HEK293 (cell line): ENCODE results near the gene KIAA1328.

ENCODE experiments used
- CTCF ChIA-PET: fragments of 350-600 bp; formaldehyde crosslinking; extraction: SDS; loops from one replicate; lab custom pipeline; 2021; ENCODE audit warnings: antibody characterized with exemption; lab: Yijun Ruan, JAX
- POLR2A ChIA-PET: fragments of 300-600 bp; formaldehyde crosslinking; extraction: SDS; loops from one replicate; lab custom pipeline; 2020; ENCODE audit warnings: antibody characterized with exemption, inconsistent platforms; lab: Yijun Ruan, JAX
- H3K27ac ChIP-seq: fragments of 200-500 bp; sonication (Bioruptor generic); 2 replicates; pipeline ENCODE4 v1.5.1; 2014; ENCODE audit warnings: low read depth, low read length, control low read depth, inconsistent platforms; ENCODE audit errors: extremely low read depth
- H3K36me3 ChIP-seq, 2 experiments: fragments of 200-500 bp in 1 of 2; sonication (Bioruptor generic) in 1 of 2; 1 replicate in 1 of 2; 2 replicates in 1 of 2; pipeline ENCODE4 v1.5.1; 2014 to 2017; ENCODE audit warnings: inconsistent platforms in 2 of 2, low read length in 2 of 2; ENCODE audit not compliant: control insufficient read depth in 2 of 2, insufficient read depth in 1 of 2
- H3K4me1 ChIP-seq: fragments of 200-500 bp; sonication (Bioruptor generic); 2 replicates; pipeline ENCODE4 v1.5.1; 2014; ENCODE audit warnings: mild to moderate bottlenecking, low read length, inconsistent platforms; ENCODE audit not compliant: control insufficient read depth, insufficient read depth
- H3K4me3 ChIP-seq: 2 replicates; pipeline ENCODE4 v1.5.1; 2011; ENCODE audit warnings: low read depth, mild to moderate bottlenecking, control low read depth, low read length, moderate library complexity
- H3K9me3 ChIP-seq: fragments of 200-500 bp; sonication (Bioruptor generic); 2 replicates; pipeline ENCODE4 v1.5.1; 2014; ENCODE audit warnings: low read depth, low read length, inconsistent platforms; ENCODE audit not compliant: control insufficient read depth, insufficient read depth
- CTCF ChIP-seq: fragments of 450-650 bp; formaldehyde crosslinking; IDR thresholded peaks from 2 replicates; pipeline ENCODE4 v1.5.1; 2016; ENCODE audit warnings: missing biosample characterization, missing genetic modification characterization
- HOXC10 ChIP-seq: sonication (generic); formaldehyde crosslinking; IDR thresholded peaks from 2 replicates; pipeline ENCODE4 v1.8.1; 2023; ENCODE audit warnings: mild to moderate bottlenecking, missing genetic modification reagents
- OVOL3 ChIP-seq: fragments of 450-650 bp; formaldehyde crosslinking; IDR thresholded peaks from 2 replicates; pipeline ENCODE4 v1.5.1; 2016; ENCODE audit warnings: missing biosample characterization, missing genetic modification characterization
- PRDM1 ChIP-seq: fragments of 450-650 bp; formaldehyde crosslinking; IDR thresholded peaks from 2 replicates; pipeline ENCODE4; 2016; ENCODE audit warnings: missing biosample characterization, missing genetic modification characterization
- TRIM28 ChIP-seq: IDR thresholded peaks from 2 replicates; pipeline ENCODE4 v1.6.1; 2011; ENCODE audit warnings: low read length, control low read depth, borderline replicate concordance
- YY2 ChIP-seq: fragments of 450-650 bp; formaldehyde crosslinking; IDR thresholded peaks from 2 replicates; pipeline ENCODE4 v1.5.1; 2016; ENCODE audit warnings: missing biosample characterization, missing genetic modification characterization
- ZBTB21 ChIP-seq: fragments of 450-650 bp; formaldehyde crosslinking; IDR thresholded peaks from 2 replicates; pipeline ENCODE4 v1.5.1; 2017; ENCODE audit warnings: missing biosample characterization, missing genetic modification characterization
- ZBTB6 ChIP-seq: fragments of 450-650 bp; formaldehyde crosslinking; IDR thresholded peaks from 2 replicates; pipeline ENCODE4 v1.5.1; 2017; ENCODE audit warnings: missing biosample characterization, missing genetic modification characterization
- ZBTB8A ChIP-seq: fragments of 450-650 bp; formaldehyde crosslinking; IDR thresholded peaks from 2 replicates; pipeline ENCODE4 v1.5.1; 2016; ENCODE audit warnings: missing biosample characterization, missing genetic modification characterization
- ZNF112 ChIP-seq: fragments of 450-650 bp; formaldehyde crosslinking; IDR thresholded peaks from 2 replicates; pipeline ENCODE4 v1.5.0; 2017; ENCODE audit warnings: missing biosample characterization, missing genetic modification characterization
- ZNF114 ChIP-seq: fragments of 450-650 bp; formaldehyde crosslinking; IDR thresholded peaks from 2 replicates; pipeline ENCODE4 v1.5.0; 2017; ENCODE audit warnings: missing biosample characterization, missing genetic modification characterization
- ZNF132 ChIP-seq: fragments of 450-650 bp; formaldehyde crosslinking; IDR thresholded peaks from 2 replicates; pipeline ENCODE4 v1.5.1; 2017; ENCODE audit warnings: missing biosample characterization, missing genetic modification characterization, borderline replicate concordance
- ZNF174 ChIP-seq: fragments of 450-650 bp; formaldehyde crosslinking; IDR thresholded peaks from 2 replicates; pipeline ENCODE4 v1.5.0; 2017; ENCODE audit warnings: missing biosample characterization, mild to moderate bottlenecking, missing genetic modification characterization
- ZNF175 ChIP-seq: fragments of 450-650 bp; formaldehyde crosslinking; IDR thresholded peaks from 2 replicates; pipeline ENCODE4 v1.5.1; 2016; ENCODE audit warnings: missing biosample characterization, missing genetic modification characterization
- ZNF239 ChIP-seq: fragments of 450-650 bp; formaldehyde crosslinking; IDR thresholded peaks from 2 replicates; pipeline ENCODE4 v1.5.1; 2016; ENCODE audit warnings: missing biosample characterization, missing genetic modification characterization
- ZNF366 ChIP-seq: fragments of 450-650 bp; formaldehyde crosslinking; conservative IDR thresholded peaks from 2 replicates; pipeline ENCODE4 v1.5.1; 2016; ENCODE audit warnings: missing biosample characterization, missing genetic modification characterization
- ZNF391 ChIP-seq: fragments of 450-650 bp; formaldehyde crosslinking; IDR thresholded peaks from 2 replicates; pipeline ENCODE4 v1.5.1; 2016; ENCODE audit warnings: low read depth, missing biosample characterization, missing genetic modification characterization, borderline replicate concordance
- ZNF555 ChIP-seq: fragments of 450-650 bp; formaldehyde crosslinking; conservative IDR thresholded peaks from 2 replicates; pipeline ENCODE4 v1.5.1; 2017; ENCODE audit warnings: missing biosample characterization, mild to moderate bottlenecking, missing genetic modification characterization, inconsistent platforms
- ZNF610 ChIP-seq: fragments of 450-650 bp; formaldehyde crosslinking; IDR thresholded peaks from 2 replicates; pipeline ENCODE4 v1.5.1; 2016; ENCODE audit warnings: missing biosample characterization, missing genetic modification characterization, borderline replicate concordance
- ZNF621 ChIP-seq: fragments of 450-650 bp; formaldehyde crosslinking; IDR thresholded peaks from 2 replicates; pipeline ENCODE4 v1.5.1; 2017; ENCODE audit warnings: missing biosample characterization, missing genetic modification characterization
- ZNF654 ChIP-seq: fragments of 450-650 bp; formaldehyde crosslinking; IDR thresholded peaks from 2 replicates; pipeline ENCODE4 v1.5.1; 2016; ENCODE audit warnings: low read depth, missing biosample characterization, missing genetic modification characterization
- ZNF791 ChIP-seq: fragments of 450-650 bp; formaldehyde crosslinking; IDR thresholded peaks from 2 replicates; pipeline ENCODE4 v1.5.1; 2016; ENCODE audit warnings: missing biosample characterization, missing genetic modification characterization
- ZNF830 ChIP-seq: fragments of 450-650 bp; IDR thresholded peaks from 2 replicates; pipeline ENCODE4 v1.5.0; 2018; ENCODE audit warnings: missing biosample characterization, missing genetic modification characterization, low read depth, mild to moderate bottlenecking, moderate library complexity
- ZNF843 ChIP-seq: fragments of 450-650 bp; formaldehyde crosslinking; IDR thresholded peaks from 2 replicates; pipeline ENCODE4 v1.5.1; 2016; ENCODE audit warnings: missing biosample characterization, missing genetic modification characterization
- TF ChIP-seq, protein P1 (sequence below): fragments of 450-650 bp; formaldehyde crosslinking; IDR thresholded peaks from 2 replicates; pipeline ENCODE4 v1.5.1; 2016; ENCODE audit warnings: missing biosample characterization, missing genetic modification characterization, low read depth
- TF ChIP-seq, protein P2 (sequence below): fragments of 450-650 bp; formaldehyde crosslinking; IDR thresholded peaks from 2 replicates; pipeline ENCODE4 v1.5.1; 2016; ENCODE audit warnings: missing biosample characterization, missing genetic modification characterization

Gene KIAA1328

GRCh38 chr18:36851202-36851590, 22.3 kb downstream of the KIAA1328 start (continued):
- no peak for TF ChIP-seq TRIM28
- no peak for TF ChIP-seq ZBTB8A (tag by site-specific recombination)
- TF ChIP-seq, protein P1, sequence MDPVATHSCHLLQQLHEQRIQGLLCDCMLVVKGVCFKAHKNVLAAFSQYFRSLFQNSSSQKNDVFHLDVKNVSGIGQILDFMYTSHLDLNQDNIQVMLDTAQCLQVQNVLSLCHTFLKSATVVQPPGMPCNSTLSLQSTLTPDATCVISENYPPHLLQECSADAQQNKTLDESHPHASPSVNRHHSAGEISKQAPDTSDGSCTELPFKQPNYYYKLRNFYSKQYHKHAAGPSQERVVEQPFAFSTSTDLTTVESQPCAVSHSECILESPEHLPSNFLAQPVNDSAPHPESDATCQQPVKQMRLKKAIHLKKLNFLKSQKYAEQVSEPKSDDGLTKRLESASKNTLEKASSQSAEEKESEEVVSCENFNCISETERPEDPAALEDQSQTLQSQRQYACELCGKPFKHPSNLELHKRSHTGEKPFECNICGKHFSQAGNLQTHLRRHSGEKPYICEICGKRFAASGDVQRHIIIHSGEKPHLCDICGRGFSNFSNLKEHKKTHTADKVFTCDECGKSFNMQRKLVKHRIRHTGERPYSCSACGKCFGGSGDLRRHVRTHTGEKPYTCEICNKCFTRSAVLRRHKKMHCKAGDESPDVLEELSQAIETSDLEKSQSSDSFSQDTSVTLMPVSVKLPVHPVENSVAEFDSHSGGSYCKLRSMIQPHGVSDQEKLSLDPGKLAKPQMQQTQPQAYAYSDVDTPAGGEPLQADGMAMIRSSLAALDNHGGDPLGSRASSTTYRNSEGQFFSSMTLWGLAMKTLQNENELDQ (tag by site-specific recombination) = no peak
- no peak for TF ChIP-seq ZNF112 (tag by site-specific recombination)
- no peak for TF ChIP-seq ZBTB21 (tag by site-specific recombination)
- TF ChIP-seq ZNF654 (tag by site-specific recombination) = no peak
- no peak for TF ChIP-seq ZNF621
- no peak for TF ChIP-seq ZBTB6 (tag by site-specific recombination)
- TF ChIP-seq, protein P2, sequence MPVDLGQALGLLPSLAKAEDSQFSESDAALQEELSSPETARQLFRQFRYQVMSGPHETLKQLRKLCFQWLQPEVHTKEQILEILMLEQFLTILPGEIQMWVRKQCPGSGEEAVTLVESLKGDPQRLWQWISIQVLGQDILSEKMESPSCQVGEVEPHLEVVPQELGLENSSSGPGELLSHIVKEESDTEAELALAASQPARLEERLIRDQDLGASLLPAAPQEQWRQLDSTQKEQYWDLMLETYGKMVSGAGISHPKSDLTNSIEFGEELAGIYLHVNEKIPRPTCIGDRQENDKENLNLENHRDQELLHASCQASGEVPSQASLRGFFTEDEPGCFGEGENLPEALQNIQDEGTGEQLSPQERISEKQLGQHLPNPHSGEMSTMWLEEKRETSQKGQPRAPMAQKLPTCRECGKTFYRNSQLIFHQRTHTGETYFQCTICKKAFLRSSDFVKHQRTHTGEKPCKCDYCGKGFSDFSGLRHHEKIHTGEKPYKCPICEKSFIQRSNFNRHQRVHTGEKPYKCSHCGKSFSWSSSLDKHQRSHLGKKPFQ = no peak
- TF ChIP-seq ZNF791 (tag by site-specific recombination) = no peak
- no peak for TF ChIP-seq ZNF830 (tag by site-specific recombination)
- TF ChIP-seq PRDM1 = no peak

DNA sequence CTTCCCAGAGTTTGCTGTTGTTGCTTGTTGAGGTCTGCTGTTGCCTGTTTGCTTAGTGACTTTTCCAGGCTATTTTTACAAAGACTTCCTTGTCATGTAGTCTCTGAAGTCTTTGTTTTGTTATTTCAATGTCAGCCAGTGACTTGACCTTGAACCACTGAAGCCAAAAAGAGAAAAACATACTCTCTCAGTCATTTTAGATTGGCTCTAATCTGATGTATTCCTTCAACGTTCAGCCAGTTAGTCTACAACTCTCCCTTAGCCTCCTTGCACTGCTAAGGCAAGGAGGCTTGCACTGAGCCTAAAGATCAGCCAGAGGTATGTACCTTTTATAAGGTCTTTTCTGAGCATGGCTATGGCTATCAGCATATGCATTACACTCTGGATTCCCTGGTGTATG, 27.9 kb downstream of the KIAA1328 start:
- no peak overlapping the region for H3K27ac ChIP-seq
- TF ChIP-seq ZNF555 (tag by site-specific recombination) = no peak
- TF ChIP-seq ZNF175 (tag by site-specific recombination) = no peak
- TF ChIP-seq OVOL3 (tag by site-specific recombination) = no peak
- TF ChIP-seq HOXC10 (CRISPR knock-in tag) = no peak
- no peak for TF ChIP-seq CTCF (tag by site-specific recombination)
- no peak for TF ChIP-seq ZNF114 (tag by site-specific recombination)
- no peak for TF ChIP-seq ZNF239 (tag by site-specific recombination)
- TF ChIP-seq ZNF132 (tag by site-specific recombination) = no peak
- no peak for TF ChIP-seq ZBTB8A (tag by site-specific recombination)
- TF ChIP-seq ZNF391 (tag by site-specific recombination) = no peak
- no peak for TF ChIP-seq ZNF830 (tag by site-specific recombination)
- TF ChIP-seq ZNF610 (tag by site-specific recombination) = no peak
- TF ChIP-seq YY2 (tag by site-specific recombination) = no peak
- TF ChIP-seq ZNF174 (tag by site-specific recombination) = no peak
- no peak for TF ChIP-seq ZNF843 (tag by site-specific recombination)
- TF ChIP-seq ZNF366 = no peak
- H3K4me1 ChIP-seq = no peaks in the 10 kb centered on the region
- H3K4me3 ChIP-seq = no peak overlapping the region
- H3K36me3 ChIP-seq = peaks cover 0 to 6% of the 10 kb centered on the region in 2 experiments; a peak in 1 of 3 replicates
- POLR2A ChIA-PET = no interaction called here
- CTCF ChIA-PET = interaction anchor here (0.7 kb wide), 1 partner anchor 14 kb away, joined by 6 read pairs; no protein-coding TSS in a partner anchor
- no peaks in the 10 kb centered on the region for H3K9me3 ChIP-seq
